SJSA1 (cell line): ENCODE measurements around the gene ACTL10. TPM values are rescaled to one million over a fixed set of nuclear protein-coding genes. Genes with fewer than 3 reads are reported as not detected.

Experiments
- DNase-seq, 2 experiments: peaks; one replicate each; pipeline ENCODE4 v3.0.0-alpha.2; 2015 to 2020; ENCODE audit warnings: low spot score in 2 of 2, low read depth in 1 of 2
- H3K27ac ChIP-seq: fragments of 250-450 bp; sonication (Bioruptor Pico); 2 replicates; pipeline ENCODE4 v1.5.1; 2020; ENCODE audit warnings: mild to moderate bottlenecking, moderate library complexity
- H3K27me3 ChIP-seq: fragments of 250-450 bp; sonication (Bioruptor Pico); replicated peaks from 2 replicates; pipeline ENCODE4 v1.5.1; 2020; ENCODE audit warnings: mild to moderate bottlenecking, moderate library complexity
- H3K36me3 ChIP-seq: fragments of 250-450 bp; sonication (Bioruptor Pico); 2 replicates; pipeline ENCODE4 v1.5.1; 2020; ENCODE audit warnings: mild to moderate bottlenecking
- H3K4me1 ChIP-seq: fragments of 250-450 bp; sonication (Bioruptor Pico); replicated peaks from 2 replicates; pipeline ENCODE4 v1.6.1; 2021; ENCODE audit warnings: mild to moderate bottlenecking
- H3K4me3 ChIP-seq: fragments of 250-450 bp; sonication (Bioruptor Pico); 2 replicates; pipeline ENCODE4 v1.5.1; 2020; ENCODE audit warnings: mild to moderate bottlenecking
- H3K9me3 ChIP-seq: fragments of 250-450 bp; sonication (Bioruptor Pico); replicated peaks from 2 replicates; pipeline ENCODE4 v1.5.1; 2020; ENCODE audit warnings: mild to moderate bottlenecking
- total RNA-seq: library from RNA; depleted of rRNA; stranded (reverse); fragments of >200 nt; shearing (Covaris generic); gene quantifications from 2 replicates; pipeline ENCODE4 v1.2.3, GENCODE V29; 2014

Gene ACTL10
- total RNA-seq, 1 experiment from 2014 or later = not detected

GRCh38 chr20:33663161-33664084, 3.3 kb upstream of the ACTL10 start:
- Histone ChIP-seq H3K9me3 (no peaks in the 10 kb centered on the region), H3K4me3 (peak overlapping the region; percentile 65), H3K36me3 (peaks cover 64% of the 10 kb centered on the region), H3K27me3 (no peaks in the 10 kb centered on the region), H3K27ac (peak overlapping the region; percentile 73), H3K4me1 (peaks cover 22% of the 10 kb centered on the region)
- peak; percentile 77 to 79 for DNase-seq

DNA sequence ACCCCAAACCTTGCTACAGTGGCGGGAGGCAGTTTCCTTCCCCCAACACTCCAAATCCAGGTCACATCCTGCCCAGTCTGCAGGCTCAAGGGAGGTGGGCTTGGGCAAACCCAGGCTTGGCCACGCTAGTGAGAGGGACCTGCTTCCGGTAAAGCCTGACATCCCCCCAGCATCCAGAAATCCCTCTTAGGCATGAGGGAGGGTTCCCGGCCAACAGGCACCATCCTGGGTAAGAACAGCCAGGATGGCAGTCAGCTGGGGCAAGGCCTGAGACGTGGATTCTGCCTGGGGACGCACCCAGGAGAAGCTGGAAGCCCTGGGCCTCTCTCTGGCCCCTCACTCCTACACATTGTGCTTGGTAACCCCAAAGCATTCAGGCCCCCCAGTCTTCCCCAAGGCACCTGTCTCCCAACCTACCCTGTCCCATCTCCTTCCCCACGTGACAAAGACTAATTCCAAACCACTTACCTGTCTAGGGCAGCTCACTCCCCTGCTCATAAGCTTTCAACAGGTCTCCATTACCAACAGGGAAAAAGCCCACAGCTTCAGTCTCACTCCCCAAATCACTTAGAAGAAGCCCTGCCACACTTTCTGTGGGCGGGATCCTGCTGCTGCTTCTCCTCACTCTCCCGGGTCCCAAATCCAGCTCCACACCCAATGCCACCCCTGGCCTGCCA, 2.5 kb upstream of the ACTL10 start:
- Histone ChIP-seq H3K4me1 (peaks cover 22% of the 10 kb centered on the region), H3K36me3 (peaks cover 64% of the 10 kb centered on the region), H3K27me3 (no peaks in the 10 kb centered on the region), H3K4me3 (peak overlapping the region; percentile 65), H3K27ac (peak overlapping the region; percentile 73), H3K9me3 (no peaks in the 10 kb centered on the region)
- no peak for DNase-seq

GRCh38 chr20:33664762-33665144, 2.0 kb upstream of the ACTL10 start:
- Histone ChIP-seq H3K9me3 (no peaks in the 10 kb centered on the region), H3K4me1 (peaks cover 22% of the 10 kb centered on the region), H3K36me3 (peaks cover 64% of the 10 kb centered on the region), H3K27ac (no peak overlapping the region), H3K4me3 (no peak overlapping the region), H3K27me3 (no peaks in the 10 kb centered on the region)
- DNase-seq = no peak

DNA sequence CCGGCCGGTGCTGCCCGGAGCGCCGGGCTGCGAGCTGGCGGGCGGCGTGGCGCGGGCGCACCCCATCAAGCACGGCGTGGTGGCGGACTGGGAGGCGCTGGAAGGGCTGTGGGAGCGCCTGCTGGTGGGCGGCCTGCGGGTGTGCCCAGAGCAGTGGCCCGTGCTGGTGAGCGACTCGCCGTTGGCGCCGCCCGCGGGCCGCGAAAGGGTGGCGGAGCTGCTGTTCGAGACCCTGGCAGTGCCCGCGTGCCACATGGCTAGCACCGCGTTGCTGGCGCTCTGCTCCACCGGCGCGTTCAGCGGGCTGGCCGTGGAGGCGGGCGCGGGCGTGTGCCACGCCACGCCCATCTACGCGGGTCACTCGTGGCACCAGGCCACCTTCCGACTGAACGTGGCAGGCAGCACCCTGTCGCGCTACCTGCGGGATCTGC, 517 bp downstream of the ACTL10 start:
- no peak for DNase-seq
- no peaks in the 10 kb centered on the region for H3K9me3 ChIP-seq
- H3K4me1 ChIP-seq = peaks cover 22% of the 10 kb centered on the region
- peaks cover 71% of the 10 kb centered on the region for H3K36me3 ChIP-seq
- no peaks in the 10 kb centered on the region for H3K27me3 ChIP-seq
- H3K27ac ChIP-seq = no peak overlapping the region
- no peak overlapping the region for H3K4me3 ChIP-seq

GRCh38 chr20:33667676-33668465, 1.1 kb downstream of the ACTL10 start:
- Histone ChIP-seq H3K9me3 (no peaks in the 10 kb centered on the region), H3K27ac (no peak overlapping the region), H3K4me3 (no peak overlapping the region), H3K36me3 (peaks cover 76% of the 10 kb centered on the region), H3K27me3 (no peaks in the 10 kb centered on the region), H3K4me1 (peaks cover 22% of the 10 kb centered on the region)
- DNase-seq = no peak

GRCh38 chr20:33668466-33669155, 1.9 kb downstream of the ACTL10 start:
- no peaks in the 10 kb centered on the region; the same call in 1 of the 2 replicates for H3K9me3 ChIP-seq
- peaks cover 23% of the 10 kb centered on the region for H3K4me1 ChIP-seq
- DNase-seq = no peak
- H3K27ac ChIP-seq = no peak overlapping the region
- peaks cover 78% of the 10 kb centered on the region for H3K36me3 ChIP-seq
- H3K27me3 ChIP-seq = no peaks in the 10 kb centered on the region
- H3K4me3 ChIP-seq = no peak overlapping the region

DNA sequence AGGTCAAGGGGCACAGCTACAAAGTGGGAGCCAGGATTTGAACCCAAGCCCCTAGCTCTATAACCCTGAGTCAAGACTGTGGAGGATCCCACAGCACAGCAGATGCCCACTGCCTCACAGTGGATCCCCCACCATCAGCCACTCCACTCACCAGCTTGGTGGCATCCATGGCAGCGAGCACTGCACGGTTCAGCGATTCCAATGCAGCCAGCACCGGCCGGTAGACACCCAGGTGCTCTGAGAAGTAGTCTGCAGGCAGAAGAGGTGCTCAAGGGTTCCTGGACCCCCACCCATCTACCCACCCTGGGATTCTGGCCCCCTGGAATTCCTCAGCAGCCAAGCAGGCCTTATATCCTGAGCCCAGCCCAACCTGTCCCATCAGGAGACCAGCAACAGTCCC, 2.5 kb downstream of the ACTL10 start:
- Histone ChIP-seq H3K27ac (no peak overlapping the region), H3K4me3 (no peak overlapping the region), H3K36me3 (peaks cover 80% of the 10 kb centered on the region), H3K4me1 (peaks cover 23% of the 10 kb centered on the region), H3K27me3 (no peaks in the 10 kb centered on the region), H3K9me3 (no peaks in the 10 kb centered on the region; the same call in 1 of the 2 replicates)
- DNase-seq = no peak

- no peaks in the 10 kb centered on the region; the same call in 1 of the 2 replicates for H3K9me3 ChIP-seq
- H3K4me3 ChIP-seq = no peak overlapping the region
- peaks cover 80% of the 10 kb centered on the region for H3K36me3 ChIP-seq
- H3K27ac ChIP-seq = no peak overlapping the region
- H3K4me1 ChIP-seq = peaks cover 25% of the 10 kb centered on the region
- H3K27me3 ChIP-seq = no peaks in the 10 kb centered on the region
- no peak for DNase-seq
Measured at GRCh38 chr20:33669873-33670640, 3.3 kb downstream of the ACTL10 start.

- no peak for DNase-seq
- Histone ChIP-seq H3K27me3 (no peaks in the 10 kb centered on the region), H3K27ac (no peak overlapping the region), H3K4me3 (no peak overlapping the region), H3K9me3 (no peaks in the 10 kb centered on the region; the same call in 1 of the 2 replicates), H3K4me1 (peaks cover 27% of the 10 kb centered on the region), H3K36me3 (peaks cover 80% of the 10 kb centered on the region)
Measured at GRCh38 chr20:33670715-33671499, 4.2 kb downstream of the ACTL10 start.

DNA sequence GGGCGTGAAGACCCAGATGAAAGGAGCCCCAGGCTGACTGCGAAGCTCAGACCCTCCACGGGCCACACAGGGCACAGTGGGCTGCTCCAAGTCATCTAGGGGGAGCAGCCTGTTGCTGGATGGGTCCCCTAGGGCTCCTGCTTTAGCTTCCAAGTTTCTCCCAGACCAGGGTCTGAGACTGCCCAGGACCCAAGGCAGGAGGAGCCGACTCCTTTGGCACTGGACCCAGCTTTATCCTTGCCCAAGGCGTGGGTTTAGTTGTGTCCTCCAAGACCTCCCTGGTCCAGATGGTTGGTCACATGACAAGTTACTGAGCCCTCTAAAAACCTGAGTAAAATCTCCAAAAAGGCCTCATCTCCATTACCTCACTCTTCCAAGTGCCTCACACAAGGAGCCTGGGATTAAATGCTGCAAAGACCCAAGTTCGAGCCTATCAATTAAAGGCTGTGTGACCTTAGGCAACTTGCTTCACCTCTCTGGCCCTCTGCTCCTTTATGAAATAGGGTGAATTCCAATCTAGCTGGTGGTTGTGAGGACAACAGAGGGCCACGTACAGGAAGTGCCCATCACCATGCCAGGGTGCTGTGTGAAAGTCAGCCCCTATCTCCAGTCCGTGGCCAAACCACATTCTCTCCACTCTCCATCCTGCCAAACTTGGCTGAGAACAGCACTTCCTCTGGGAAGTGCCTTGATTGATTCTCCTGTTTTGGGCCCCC, 5.0 kb downstream of the ACTL10 start:
- DNase-seq = no peak
- Histone ChIP-seq H3K27ac (no peak overlapping the region), H3K4me3 (no peak overlapping the region), H3K27me3 (no peaks in the 10 kb centered on the region), H3K4me1 (peaks cover 27% of the 10 kb centered on the region), H3K9me3 (no peaks in the 10 kb centered on the region; the same call in 1 of the 2 replicates), H3K36me3 (peaks cover 80% of the 10 kb centered on the region)

- H3K4me1 ChIP-seq = peaks cover 27% of the 10 kb centered on the region
- H3K27ac ChIP-seq = peak overlapping the region; percentile 70; the same call in 1 of the 2 replicates
- H3K27me3 ChIP-seq = no peaks in the 10 kb centered on the region
- H3K4me3 ChIP-seq = peak overlapping the region; percentile 72; the same call in 1 of the 2 replicates
- peaks cover 79% of the 10 kb centered on the region for H3K36me3 ChIP-seq
- H3K9me3 ChIP-seq = no peaks in the 10 kb centered on the region; the same call in 1 of the 2 replicates
- no peak for DNase-seq
Measured at GRCh38 chr20:33672426-33673113, 5.8 kb downstream of the ACTL10 start.
